ENCODE results near the gene TAF11L4. TPM values are rescaled to one million over a fixed set of nuclear protein-coding genes. Genes with fewer than 3 reads are reported as not detected.
"Not testable (repeated sequence)": the region's sequence is repeated elsewhere in the genome, so short reads cannot be mapped to it uniquely, and the experiment has no call there.

TAF11L4 gene
- total RNA-seq (2014; rRNA removed; shearing (Covaris generic)): not detected in 2 replicates

GRCh38 chr5:17521501-17521900, at the start of gene TAF11L4:
TSS of gene TAF11L4 (plus strand) at chr5:17521801.
- DNase-seq (ENCODE audit: low spot score): not testable (repeated sequence)

- DNase-seq (ENCODE audit: low spot score): not testable (repeated sequence)
Observed at GRCh38 chr5:17475064-17475463, 46.5 kb upstream of the TAF11L4 start.

- no peak for DNase-seq (ENCODE audit: low spot score)
Observed at GRCh38 chr5:17477043-17477442, 44.6 kb upstream of the TAF11L4 start.

GRCh38 chr5:17477573-17478265, 43.9 kb upstream of the TAF11L4 start:
- no peak for DNase-seq (ENCODE audit: low spot score)

GRCh38 chr5:17481378-17481777, 40.2 kb upstream of the TAF11L4 start:
- no peak for DNase-seq (ENCODE audit: low spot score)

GRCh38 chr5:17482790-17483189, 38.8 kb upstream of the TAF11L4 start:
- no peak for DNase-seq (ENCODE audit: low spot score)

- not testable (repeated sequence) for DNase-seq (ENCODE audit: low spot score)
Observed at GRCh38 chr5:17486464-17487173, 35.0 kb upstream of the TAF11L4 start.

GRCh38 chr5:17487174-17487512, 34.5 kb upstream of the TAF11L4 start:
- DNase-seq (ENCODE audit: low spot score): no peak

- not testable (repeated sequence) for DNase-seq (ENCODE audit: low spot score)
Observed at GRCh38 chr5:17491257-17491656, 30.3 kb upstream of the TAF11L4 start.

GRCh38 chr5:17492770-17493169, 28.8 kb upstream of the TAF11L4 start:
- no peak for DNase-seq (ENCODE audit: low spot score)

- DNase-seq (ENCODE audit: low spot score): no peak
Observed at GRCh38 chr5:17497446-17497845, 24.2 kb upstream of the TAF11L4 start.

GRCh38 chr5:17497931-17498330, 23.7 kb upstream of the TAF11L4 start, which contains the start of gene TAF11L2:
TSS of gene TAF11L2 (plus strand) at chr5:17498231.
- not testable (repeated sequence) for DNase-seq (ENCODE audit: low spot score)

GRCh38 chr5:17511775-17512325, 9.8 kb upstream of the TAF11L4 start:
- DNase-seq (ENCODE audit: low spot score): no peak

GRCh38 chr5:17517526-17517925, 4.1 kb upstream of the TAF11L4 start:
- not testable (repeated sequence) for DNase-seq (ENCODE audit: low spot score)

GRCh38 chr5:17518067-17518466, 3.5 kb upstream of the TAF11L4 start, which contains the start of gene TAF11L3:
TSS of gene TAF11L3 (plus strand) at chr5:17518367.
- not testable (repeated sequence) for DNase-seq (ENCODE audit: low spot score)

GRCh38 chr5:17519508-17519907, 2.1 kb upstream of the TAF11L4 start:
- not testable (repeated sequence) for DNase-seq (ENCODE audit: low spot score)

GRCh38 chr5:17524935-17525334, 3.3 kb downstream of the TAF11L4 start, which contains the start of gene TAF11L5:
TSS of gene TAF11L5 (plus strand) at chr5:17525235.
- not testable (repeated sequence) for DNase-seq (ENCODE audit: low spot score)

- not testable (repeated sequence) for DNase-seq (ENCODE audit: low spot score)
Observed at GRCh38 chr5:17526504-17526903, 4.9 kb downstream of the TAF11L4 start.

GRCh38 chr5:17528369-17528768, 6.8 kb downstream of the TAF11L4 start, which contains the start of gene TAF11L6:
TSS of gene TAF11L6 (plus strand) at chr5:17528669.
- DNase-seq (ENCODE audit: low spot score): not testable (repeated sequence)

Measured in A172 (cell line).